ENCODE results near the gene MAP4.

- TF ChIP-seq RAD21 (conservative IDR thresholded peaks at IDR 0.05 in 1 of 2, IDR thresholded peaks at IDR 0.05 in 1 of 2) = no peak
- no peak for TF ChIP-seq MAX (IDR thresholded peaks at IDR 0.05)
- TF ChIP-seq, protein P1, sequence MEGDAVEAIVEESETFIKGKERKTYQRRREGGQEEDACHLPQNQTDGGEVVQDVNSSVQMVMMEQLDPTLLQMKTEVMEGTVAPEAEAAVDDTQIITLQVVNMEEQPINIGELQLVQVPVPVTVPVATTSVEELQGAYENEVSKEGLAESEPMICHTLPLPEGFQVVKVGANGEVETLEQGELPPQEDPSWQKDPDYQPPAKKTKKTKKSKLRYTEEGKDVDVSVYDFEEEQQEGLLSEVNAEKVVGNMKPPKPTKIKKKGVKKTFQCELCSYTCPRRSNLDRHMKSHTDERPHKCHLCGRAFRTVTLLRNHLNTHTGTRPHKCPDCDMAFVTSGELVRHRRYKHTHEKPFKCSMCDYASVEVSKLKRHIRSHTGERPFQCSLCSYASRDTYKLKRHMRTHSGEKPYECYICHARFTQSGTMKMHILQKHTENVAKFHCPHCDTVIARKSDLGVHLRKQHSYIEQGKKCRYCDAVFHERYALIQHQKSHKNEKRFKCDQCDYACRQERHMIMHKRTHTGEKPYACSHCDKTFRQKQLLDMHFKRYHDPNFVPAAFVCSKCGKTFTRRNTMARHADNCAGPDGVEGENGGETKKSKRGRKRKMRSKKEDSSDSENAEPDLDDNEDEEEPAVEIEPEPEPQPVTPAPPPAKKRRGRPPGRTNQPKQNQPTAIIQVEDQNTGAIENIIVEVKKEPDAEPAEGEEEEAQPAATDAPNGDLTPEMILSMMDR (IDR thresholded peaks at IDR 0.05) = no peak
- TF ChIP-seq REST (IDR thresholded peaks at IDR 0.05) = no peak
- TF ChIP-seq POLR2A (IDR thresholded peaks at IDR 0.05; ENCODE audit: low read length) = no peak
- no peak for TF ChIP-seq JUNB (IDR thresholded peaks at IDR 0.05)
- TF ChIP-seq MAZ (IDR thresholded peaks at IDR 0.05; ENCODE audit: borderline replicate concordance, low read depth, low read length) = no peak
- TF ChIP-seq ZC3H11A (IDR thresholded peaks at IDR 0.05) = no peak
- no peak for TF ChIP-seq USF2 (IDR thresholded peaks at IDR 0.05)
Observed at GRCh38 chr3:47984075-47984728, 32.0 kb downstream of the MAP4 start.

Measured in A549 (cell line).